NB4 (cell line): ENCODE measurements around the gene FAM20C.

Source experiments
- DNase-seq: peaks from one replicate; pipeline ENCODE4 v3.0.0; 2010; ENCODE audit warnings: low read depth
- H3K4me3 ChIP-seq: one replicate; pipeline ENCODE4 v1.5.1; 2011; ENCODE audit warnings: mild to moderate bottlenecking, low read depth, low read length, moderate library complexity
- CTCF ChIP-seq: IDR thresholded peaks from one replicate; pipeline ENCODE4 v1.5.1; 2012; ENCODE audit warnings: low read depth, low read length
- MYC ChIP-seq: IDR thresholded peaks from 2 replicates; pipeline ENCODE4 v1.6.1; 2011; ENCODE audit warnings: low read depth, low read length
- POLR2A ChIP-seq: IDR thresholded peaks from 2 replicates; pipeline ENCODE4 v1.6.1; 2011; ENCODE audit warnings: mild to moderate bottlenecking; ENCODE audit not compliant: insufficient read length; ENCODE audit errors: extremely low read depth
- TF ChIP-seq, protein P1 (sequence below): IDR thresholded peaks from 2 replicates; pipeline ENCODE4 v1.6.1; 2011; ENCODE audit warnings: low read depth, low read length

Gene FAM20C

DNA sequence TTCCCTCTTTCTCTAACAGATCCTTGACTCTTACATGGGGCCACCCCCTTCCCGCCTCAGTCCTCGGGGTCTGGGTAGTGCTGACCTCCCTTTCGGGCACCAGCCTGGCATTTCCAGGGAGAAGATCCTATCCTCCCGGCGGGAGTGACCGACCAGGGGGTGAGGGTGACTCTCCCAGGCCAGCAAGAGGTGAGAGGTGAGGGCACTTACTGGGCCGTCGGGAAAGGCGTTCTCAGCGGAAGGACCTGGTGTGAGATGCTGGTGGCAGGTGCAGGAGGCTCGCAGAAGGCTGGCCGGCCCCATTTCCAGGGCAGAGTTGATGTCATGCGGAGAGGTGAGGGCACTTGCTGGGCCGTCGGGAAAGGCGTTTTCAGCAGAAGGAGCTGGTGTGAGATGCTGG, 93.4 kb downstream of the FAM20C start:
- no peak for DNase-seq

DNA sequence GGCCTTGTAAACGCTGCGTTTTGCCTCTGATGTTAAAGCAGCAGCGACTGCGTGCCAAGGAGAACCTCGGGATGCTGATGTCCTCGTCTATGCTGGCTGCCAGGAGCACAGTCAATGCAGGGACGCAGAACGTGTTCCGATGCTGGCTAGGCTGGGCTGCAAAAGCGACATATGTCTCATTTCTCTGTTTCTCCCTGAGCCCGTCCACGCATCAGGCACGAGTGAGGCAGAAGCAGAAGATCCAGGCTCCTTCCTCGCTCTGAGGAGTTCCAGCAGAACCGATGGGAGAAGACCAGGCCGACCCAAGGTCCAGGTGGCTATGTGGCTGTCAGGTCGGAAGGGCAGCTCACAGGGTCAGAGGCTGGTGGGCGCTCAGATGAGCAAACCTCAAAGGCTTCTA, 93.9 kb downstream of the FAM20C start:
- DNase-seq: no peak
- TF ChIP-seq, protein P1, sequence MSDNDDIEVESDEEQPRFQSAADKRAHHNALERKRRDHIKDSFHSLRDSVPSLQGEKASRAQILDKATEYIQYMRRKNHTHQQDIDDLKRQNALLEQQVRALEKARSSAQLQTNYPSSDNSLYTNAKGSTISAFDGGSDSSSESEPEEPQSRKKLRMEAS: no peak
- TF ChIP-seq MYC (no peak), CTCF (no peak), POLR2A (no peak)
- H3K4me3 ChIP-seq: no peak overlapping the region

More for the DNA sequence above, 93.4 kb downstream of the FAM20C start:
- TF ChIP-seq POLR2A: no peak
- TF ChIP-seq CTCF: no peak
- TF ChIP-seq, protein P1: no peak
- TF ChIP-seq MYC: no peak
- no peak overlapping the region for H3K4me3 ChIP-seq

- no peak for DNase-seq
- no peak overlapping the region for H3K4me3 ChIP-seq
- TF ChIP-seq CTCF (no peak), POLR2A (no peak), MYC (no peak)
- TF ChIP-seq, protein P1: no peak
Observed at GRCh38 chr7:288671-289101, 96.3 kb downstream of the FAM20C start.

DNA sequence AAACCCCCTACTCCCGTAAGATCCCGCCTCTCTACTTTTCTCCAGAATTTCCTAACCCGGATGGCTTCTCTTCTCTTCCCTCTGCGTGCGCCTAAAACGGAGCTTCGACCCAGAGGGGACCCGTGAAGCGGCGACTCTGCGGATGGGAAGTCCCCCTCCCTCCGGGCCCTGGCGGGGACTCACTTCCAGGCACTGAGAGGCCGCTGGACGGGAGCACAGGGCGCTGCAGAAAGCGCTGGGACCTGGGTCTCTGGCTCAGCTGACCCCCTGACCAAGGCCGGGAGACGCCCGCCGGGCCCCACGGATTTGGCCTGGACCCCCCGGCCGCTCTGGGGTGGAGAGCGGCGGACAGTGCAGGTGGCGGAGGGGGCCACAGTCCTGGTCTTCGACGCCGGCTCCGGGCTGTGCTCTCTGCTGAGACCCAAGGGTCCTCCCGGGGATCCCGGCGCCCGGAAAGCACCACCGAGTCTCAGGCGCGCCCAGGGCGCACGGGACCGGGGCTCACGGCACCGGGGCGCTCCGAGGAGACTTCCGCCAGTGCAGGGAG, 96.9 kb downstream of the FAM20C start:
- TF ChIP-seq CTCF: no peak
- TF ChIP-seq, protein P1: no peak
- no peak for TF ChIP-seq POLR2A
- TF ChIP-seq MYC: no peak
- no peak overlapping the region for H3K4me3 ChIP-seq
- DNase-seq: no peak

DNA sequence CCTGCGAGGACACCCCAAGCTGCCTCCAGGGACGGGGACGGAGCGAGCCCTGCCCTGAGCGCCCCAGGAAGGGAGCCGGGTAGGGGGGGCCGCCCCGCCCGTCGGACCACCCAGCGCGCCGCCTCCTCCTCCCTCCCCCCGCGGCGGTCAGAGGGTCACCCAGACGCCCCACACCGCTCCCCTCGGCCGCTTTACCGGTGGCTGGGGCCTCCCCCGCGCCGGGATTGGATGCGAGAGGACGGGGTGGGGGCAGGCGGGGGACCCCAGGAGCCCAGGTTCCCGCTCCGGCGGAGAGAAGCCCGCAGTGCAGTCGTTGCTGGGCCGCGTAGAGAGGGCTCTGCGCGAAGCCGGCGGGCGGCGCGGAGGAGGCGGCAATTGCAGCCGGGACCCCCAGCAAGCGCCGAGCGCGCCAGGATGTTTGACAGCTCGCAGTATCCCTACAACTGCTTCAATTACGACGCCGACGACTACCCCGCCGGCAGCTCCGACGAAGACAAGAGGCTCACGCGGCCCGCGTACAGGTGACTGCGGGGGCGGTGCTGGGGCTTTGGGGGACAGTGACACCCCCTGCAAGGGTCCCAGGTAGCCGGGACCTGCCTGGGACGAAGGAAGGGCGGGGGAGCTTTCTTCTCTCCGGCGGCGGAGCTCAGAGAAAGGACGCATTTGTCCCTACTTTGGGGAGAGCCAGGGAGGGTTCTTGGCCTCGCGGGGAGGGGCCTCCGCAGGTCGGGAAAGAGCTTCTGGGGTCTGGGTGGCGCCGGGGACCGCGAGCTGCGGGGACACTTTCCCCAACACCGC, 97.6 kb downstream of the FAM20C start, which contains the start of gene FOXL3:
FOXL3 (plus strand) TSS at position 415 of the 798 bp plus-strand sequence; CDS start at position 415, 0 bp downstream.
- TF ChIP-seq, protein P1: no peak
- no peak for TF ChIP-seq MYC
- TF ChIP-seq POLR2A: no peak
- no peak for TF ChIP-seq CTCF
- no peak within 1 kb of the TSS for H3K4me3 ChIP-seq
- no peak for DNase-seq
